WTC11 (cell line): ENCODE measurements around the gene GJB5. TPM values are rescaled to one million over a fixed set of nuclear protein-coding genes. Genes with fewer than 3 reads are reported as not detected.

ENCODE experiments used
- ATAC-seq: fragments of 200-7000 bp; cut with Tn5 transposase; 2 replicates; pipeline ENCODE4 v1.10.0; 2021; ENCODE audit warnings: mild to moderate bottlenecking, moderate library complexity
- CTCF ChIA-PET: fragments of 300-600 bp; sonication (Branson Sonifier 250); formaldehyde crosslinking; loops from one replicate; lab custom pipeline; 2021; ENCODE audit warnings: antibody characterized with exemption; lab: Charles Lee
- POLR2A ChIA-PET: fragments of 350-600 bp; sonication (Branson Sonifier 250); formaldehyde crosslinking; loops from one replicate; lab custom pipeline; 2021; ENCODE audit warnings: antibody characterized with exemption; lab: Charles Lee
- DNase-seq: peaks from one replicate; pipeline ENCODE4 v3.0.0; 2021; ENCODE audit warnings: low spot score
- H3K27ac Mint-ChIP-seq: 2 replicates; pipeline ENCODE4 v1.8.0; 2021; ENCODE audit warnings: mixed read lengths
- H3K27me3 Mint-ChIP-seq: 2 replicates; pipeline ENCODE4 v1.8.0; 2021; ENCODE audit warnings: low read depth, mild to moderate bottlenecking, moderate library complexity, mixed read lengths
- H3K36me3 Mint-ChIP-seq: 2 replicates; pipeline ENCODE4 v1.8.0; 2021; ENCODE audit warnings: mixed read lengths
- H3K4me1 Mint-ChIP-seq: 2 replicates; pipeline ENCODE4 v1.8.0; 2022; ENCODE audit warnings: mixed read lengths
- H3K4me3 Mint-ChIP-seq: 2 replicates; pipeline ENCODE4 v1.8.0; 2021; ENCODE audit warnings: mild to moderate bottlenecking, moderate library complexity, mixed read lengths
- H3K9me3 Mint-ChIP-seq: 2 replicates; pipeline ENCODE4 v1.8.0; 2021; ENCODE audit warnings: mixed read lengths
- ATF3 ChIP-seq: sonication (generic); formaldehyde crosslinking; conservative IDR thresholded peaks from 2 replicates; pipeline ENCODE4 v1.8.1; 2022; ENCODE audit warnings: mild to moderate bottlenecking, missing genetic modification reagents
- CREB1 ChIP-seq: sonication (generic); formaldehyde crosslinking; IDR thresholded peaks from 2 replicates; pipeline ENCODE4 v1.8.0; 2023; ENCODE audit warnings: mild to moderate bottlenecking, missing genetic modification reagents
- ERG ChIP-seq: fragments of 250-450 bp; sonication (Bioruptor Pico); IDR thresholded peaks from 2 replicates; pipeline ENCODE4 v1.8.0; 2021; ENCODE audit warnings: mild to moderate bottlenecking
- FOXK1 ChIP-seq: sonication (generic); formaldehyde crosslinking; IDR thresholded peaks from 2 replicates; pipeline ENCODE4 v1.8.0; 2022; ENCODE audit warnings: mild to moderate bottlenecking, moderate library complexity, missing genetic modification reagents
- FOXP1 ChIP-seq: sonication (generic); formaldehyde crosslinking; IDR thresholded peaks from 2 replicates; pipeline ENCODE4 v1.8.0; 2022; ENCODE audit warnings: missing genetic modification reagents, mild to moderate bottlenecking, moderate library complexity, borderline replicate concordance
- MAX ChIP-seq: sonication (generic); formaldehyde crosslinking; IDR thresholded peaks from 2 replicates; pipeline ENCODE4 v1.8.0; 2022; ENCODE audit warnings: mild to moderate bottlenecking, missing genetic modification reagents
- MXD4 ChIP-seq: fragments of 250-450 bp; sonication (Bioruptor Pico); IDR thresholded peaks from 2 replicates; pipeline ENCODE4 v1.8.0; 2021; ENCODE audit warnings: mild to moderate bottlenecking, moderate library complexity, borderline replicate concordance
- NR1H2 ChIP-seq: sonication (generic); formaldehyde crosslinking; IDR thresholded peaks from 2 replicates; pipeline ENCODE4 v1.9.0; 2021; ENCODE audit warnings: mild to moderate bottlenecking, moderate library complexity, missing genetic modification reagents
- NR2C2 ChIP-seq: sonication (generic); formaldehyde crosslinking; IDR thresholded peaks from 2 replicates; pipeline ENCODE4 v1.8.0; 2022; ENCODE audit warnings: mild to moderate bottlenecking, missing genetic modification reagents
- RELA ChIP-seq: sonication (generic); formaldehyde crosslinking; IDR thresholded peaks from 2 replicates; pipeline ENCODE4 v1.8.1; 2022; ENCODE audit warnings: missing genetic modification reagents, mild to moderate bottlenecking, borderline replicate concordance
- TEAD1 ChIP-seq: sonication (generic); formaldehyde crosslinking; IDR thresholded peaks from 2 replicates; pipeline ENCODE4 v1.8.0; 2022; ENCODE audit warnings: mild to moderate bottlenecking, missing genetic modification reagents
- TEAD4 ChIP-seq: sonication (generic); formaldehyde crosslinking; IDR thresholded peaks from 2 replicates; pipeline ENCODE4 v1.8.0; 2022; ENCODE audit warnings: mild to moderate bottlenecking, missing genetic modification reagents
- ZBTB21 ChIP-seq: sonication (generic); formaldehyde crosslinking; IDR thresholded peaks from 2 replicates; pipeline ENCODE4 v1.8.1; 2023; ENCODE audit warnings: mild to moderate bottlenecking, missing genetic modification reagents, borderline replicate concordance
- total RNA-seq: library from RNA; stranded (reverse); gene quantifications from 3 replicates; pipeline ENCODE4 v1.2.3, GENCODE V29; 2021
- TF ChIP-seq, protein P1 (sequence below): sonication (generic); formaldehyde crosslinking; IDR thresholded peaks from 2 replicates; pipeline ENCODE4 v1.8.1; 2022; ENCODE audit warnings: low read depth, missing genetic modification reagents, borderline replicate concordance
- TF ChIP-seq, protein P2 (sequence below): sonication (generic); formaldehyde crosslinking; IDR thresholded peaks from 2 replicates; pipeline ENCODE4 v1.8.1; 2022; ENCODE audit warnings: missing genetic modification reagents, borderline replicate concordance
- TF ChIP-seq, protein P3 (sequence below): sonication (generic); formaldehyde crosslinking; IDR thresholded peaks from 2 replicates; pipeline ENCODE4 v1.8.0; 2022; ENCODE audit warnings: mild to moderate bottlenecking, missing genetic modification reagents
- TF ChIP-seq, protein P4 (sequence below): sonication (generic); formaldehyde crosslinking; IDR thresholded peaks from 2 replicates; pipeline ENCODE4 v1.8.1; 2022; ENCODE audit warnings: mild to moderate bottlenecking, moderate library complexity, missing genetic modification reagents
- TF ChIP-seq, protein P5 (sequence below): sonication (generic); formaldehyde crosslinking; IDR thresholded peaks from 2 replicates; pipeline ENCODE4 v1.8.0; 2023; ENCODE audit warnings: mild to moderate bottlenecking, missing genetic modification reagents
- TF ChIP-seq, protein P6 (sequence below): fragments of 250-450 bp; sonication (Bioruptor Pico); IDR thresholded peaks from 2 replicates; pipeline ENCODE4 v1.9.0; 2021; ENCODE audit warnings: mild to moderate bottlenecking

The GJB5 gene
- total RNA-seq, 1 experiment from 2014 or later: 0.55 TPM

GRCh38 chr1:34768856-34769255 lies 14.0 kb downstream of the GJB5 start:
- H3K27me3 Mint-ChIP-seq: peaks cover 3% of the 10 kb centered on the region; the same call in 1 of the 2 replicates
- no peak for DNase-seq
- H3K27ac Mint-ChIP-seq: no peak overlapping the region
- H3K4me3 Mint-ChIP-seq: no peak overlapping the region
- no peaks in the 10 kb centered on the region for H3K4me1 Mint-ChIP-seq
- ChIA-PET CTCF (no interaction called here), POLR2A (no interaction called here)
- ATAC-seq: no peak
- TF ChIP-seq FOXP1 (CRISPR knock-in tag) (no peak), NR2C2 (no peak)
- TF ChIP-seq, protein P1, sequence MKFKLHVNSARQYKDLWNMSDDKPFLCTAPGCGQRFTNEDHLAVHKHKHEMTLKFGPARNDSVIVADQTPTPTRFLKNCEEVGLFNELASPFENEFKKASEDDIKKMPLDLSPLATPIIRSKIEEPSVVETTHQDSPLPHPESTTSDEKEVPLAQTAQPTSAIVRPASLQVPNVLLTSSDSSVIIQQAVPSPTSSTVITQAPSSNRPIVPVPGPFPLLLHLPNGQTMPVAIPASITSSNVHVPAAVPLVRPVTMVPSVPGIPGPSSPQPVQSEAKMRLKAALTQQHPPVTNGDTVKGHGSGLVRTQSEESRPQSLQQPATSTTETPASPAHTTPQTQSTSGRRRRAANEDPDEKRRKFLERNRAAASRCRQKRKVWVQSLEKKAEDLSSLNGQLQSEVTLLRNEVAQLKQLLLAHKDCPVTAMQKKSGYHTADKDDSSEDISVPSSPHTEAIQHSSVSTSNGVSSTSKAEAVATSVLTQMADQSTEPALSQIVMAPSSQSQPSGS (CRISPR knock-in tag): no peak
- TF ChIP-seq, protein P2, sequence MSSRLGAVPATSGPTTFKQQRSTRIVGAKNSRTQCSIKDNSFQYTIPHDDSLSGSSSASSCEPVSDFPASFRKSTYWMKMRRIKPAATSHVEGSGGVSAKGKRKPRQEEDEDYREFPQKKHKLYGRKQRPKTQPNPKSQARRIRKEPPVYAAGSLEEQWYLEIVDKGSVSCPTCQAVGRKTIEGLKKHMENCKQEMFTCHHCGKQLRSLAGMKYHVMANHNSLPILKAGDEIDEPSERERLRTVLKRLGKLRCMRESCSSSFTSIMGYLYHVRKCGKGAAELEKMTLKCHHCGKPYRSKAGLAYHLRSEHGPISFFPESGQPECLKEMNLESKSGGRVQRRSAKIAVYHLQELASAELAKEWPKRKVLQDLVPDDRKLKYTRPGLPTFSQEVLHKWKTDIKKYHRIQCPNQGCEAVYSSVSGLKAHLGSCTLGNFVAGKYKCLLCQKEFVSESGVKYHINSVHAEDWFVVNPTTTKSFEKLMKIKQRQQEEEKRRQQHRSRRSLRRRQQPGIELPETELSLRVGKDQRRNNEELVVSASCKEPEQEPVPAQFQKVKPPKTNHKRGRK (CRISPR knock-in tag): no peak
- TF ChIP-seq, protein P3, sequence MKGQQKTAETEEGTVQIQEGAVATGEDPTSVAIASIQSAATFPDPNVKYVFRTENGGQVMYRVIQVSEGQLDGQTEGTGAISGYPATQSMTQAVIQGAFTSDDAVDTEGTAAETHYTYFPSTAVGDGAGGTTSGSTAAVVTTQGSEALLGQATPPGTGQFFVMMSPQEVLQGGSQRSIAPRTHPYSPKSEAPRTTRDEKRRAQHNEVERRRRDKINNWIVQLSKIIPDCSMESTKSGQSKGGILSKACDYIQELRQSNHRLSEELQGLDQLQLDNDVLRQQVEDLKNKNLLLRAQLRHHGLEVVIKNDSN: no peak
- H3K36me3 Mint-ChIP-seq: no peaks in the 10 kb centered on the region
- peaks cover under 1% of the 10 kb centered on the region; the same call in 1 of the 2 replicates for H3K9me3 Mint-ChIP-seq

DNA sequence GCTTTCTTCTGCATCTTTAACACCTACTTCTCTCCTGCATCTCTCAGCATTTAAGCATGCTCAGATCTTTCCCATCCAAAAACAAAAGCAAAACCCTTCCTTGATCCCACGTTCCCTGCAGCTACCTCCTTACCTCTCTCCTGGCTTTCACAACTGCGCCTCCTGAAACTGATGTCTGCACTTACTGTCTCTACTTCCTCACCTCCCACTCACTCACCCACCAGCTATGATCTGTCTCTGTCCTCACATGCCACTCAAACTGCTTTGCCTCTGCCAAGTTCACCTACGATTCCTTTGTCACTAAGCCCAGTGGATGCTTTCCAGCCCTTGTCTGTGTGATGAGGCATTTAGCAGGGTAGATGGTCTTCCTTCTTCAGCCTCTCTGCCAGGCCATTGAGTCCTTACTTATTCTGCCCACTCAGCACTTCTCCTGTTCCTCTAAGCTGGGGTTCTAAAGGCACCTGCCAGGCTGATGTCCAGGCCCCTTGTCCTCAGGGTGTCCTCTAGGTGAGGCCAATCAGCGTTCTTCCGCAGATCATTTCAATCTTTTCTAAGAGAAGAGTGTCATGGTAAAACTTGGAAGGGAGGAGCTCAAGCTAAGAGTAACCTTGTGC lies 16.2 kb downstream of the GJB5 start:
- TF ChIP-seq RELA (CRISPR knock-in tag) (no peak), TEAD1 (CRISPR knock-in tag) (no peak), MAX (no peak), ZBTB21 (CRISPR knock-in tag) (no peak), ATF3 (CRISPR knock-in tag) (no peak), ERG (CRISPR knock-in tag) (no peak), CREB1 (CRISPR knock-in tag) (no peak), FOXK1 (CRISPR knock-in tag) (no peak), TEAD4 (CRISPR knock-in tag) (no peak), MXD4 (no peak), NR1H2 (CRISPR knock-in tag) (no peak), FOXP1 (CRISPR knock-in tag) (no peak)
- TF ChIP-seq, protein P4, sequence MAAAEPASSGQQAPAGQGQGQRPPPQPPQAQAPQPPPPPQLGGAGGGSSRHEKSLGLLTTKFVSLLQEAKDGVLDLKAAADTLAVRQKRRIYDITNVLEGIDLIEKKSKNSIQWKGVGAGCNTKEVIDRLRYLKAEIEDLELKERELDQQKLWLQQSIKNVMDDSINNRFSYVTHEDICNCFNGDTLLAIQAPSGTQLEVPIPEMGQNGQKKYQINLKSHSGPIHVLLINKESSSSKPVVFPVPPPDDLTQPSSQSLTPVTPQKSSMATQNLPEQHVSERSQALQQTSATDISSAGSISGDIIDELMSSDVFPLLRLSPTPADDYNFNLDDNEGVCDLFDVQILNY (CRISPR knock-in tag): no peak
- TF ChIP-seq, protein P1 (CRISPR knock-in tag): no peak
- TF ChIP-seq, protein P5, sequence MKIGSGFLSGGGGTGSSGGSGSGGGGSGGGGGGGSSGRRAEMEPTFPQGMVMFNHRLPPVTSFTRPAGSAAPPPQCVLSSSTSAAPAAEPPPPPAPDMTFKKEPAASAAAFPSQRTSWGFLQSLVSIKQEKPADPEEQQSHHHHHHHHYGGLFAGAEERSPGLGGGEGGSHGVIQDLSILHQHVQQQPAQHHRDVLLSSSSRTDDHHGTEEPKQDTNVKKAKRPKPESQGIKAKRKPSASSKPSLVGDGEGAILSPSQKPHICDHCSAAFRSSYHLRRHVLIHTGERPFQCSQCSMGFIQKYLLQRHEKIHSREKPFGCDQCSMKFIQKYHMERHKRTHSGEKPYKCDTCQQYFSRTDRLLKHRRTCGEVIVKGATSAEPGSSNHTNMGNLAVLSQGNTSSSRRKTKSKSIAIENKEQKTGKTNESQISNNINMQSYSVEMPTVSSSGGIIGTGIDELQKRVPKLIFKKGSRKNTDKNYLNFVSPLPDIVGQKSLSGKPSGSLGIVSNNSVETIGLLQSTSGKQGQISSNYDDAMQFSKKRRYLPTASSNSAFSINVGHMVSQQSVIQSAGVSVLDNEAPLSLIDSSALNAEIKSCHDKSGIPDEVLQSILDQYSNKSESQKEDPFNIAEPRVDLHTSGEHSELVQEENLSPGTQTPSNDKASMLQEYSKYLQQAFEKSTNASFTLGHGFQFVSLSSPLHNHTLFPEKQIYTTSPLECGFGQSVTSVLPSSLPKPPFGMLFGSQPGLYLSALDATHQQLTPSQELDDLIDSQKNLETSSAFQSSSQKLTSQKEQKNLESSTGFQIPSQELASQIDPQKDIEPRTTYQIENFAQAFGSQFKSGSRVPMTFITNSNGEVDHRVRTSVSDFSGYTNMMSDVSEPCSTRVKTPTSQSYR: no peak
- TF ChIP-seq, protein P6, sequence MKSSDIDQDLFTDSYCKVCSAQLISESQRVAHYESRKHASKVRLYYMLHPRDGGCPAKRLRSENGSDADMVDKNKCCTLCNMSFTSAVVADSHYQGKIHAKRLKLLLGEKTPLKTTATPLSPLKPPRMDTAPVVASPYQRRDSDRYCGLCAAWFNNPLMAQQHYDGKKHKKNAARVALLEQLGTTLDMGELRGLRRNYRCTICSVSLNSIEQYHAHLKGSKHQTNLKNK (CRISPR knock-in tag): no peak
- no peak overlapping the region for H3K4me3 Mint-ChIP-seq
- no peaks in the 10 kb centered on the region; the same call in 1 of the 2 replicates for H3K27me3 Mint-ChIP-seq
- no peaks in the 10 kb centered on the region for H3K36me3 Mint-ChIP-seq
- ATAC-seq (no peak), DNase-seq (no peak)
- CTCF ChIA-PET: interaction anchor here (1.4 to 1.5 kb wide), 2 partner anchors 13 to 15 kb away, joined by 3 to 4 read pairs; no protein-coding TSS in a partner anchor
- POLR2A ChIA-PET: no interaction called here
- H3K9me3 Mint-ChIP-seq: no peaks in the 10 kb centered on the region
- no peaks in the 10 kb centered on the region for H3K4me1 Mint-ChIP-seq
- H3K27ac Mint-ChIP-seq: no peak overlapping the region
